OCI-LY1 (cell line): ENCODE measurements around the gene FETUB.

Experiments
- H2AFZ ChIP-seq: fragments of 200-600 bp; sonication (generic), shearing (Covaris generic); 2 replicates; pipeline ENCODE4 v1.6.0; 2014; ENCODE audit warnings: antibody characterized with exemption, mild to moderate bottlenecking, low read length
- H3F3A ChIP-seq: fragments of 200-600 bp; sonication (generic), shearing (Covaris generic); 2 replicates; pipeline ENCODE4 v1.6.0; 2014; ENCODE audit warnings: mild to moderate bottlenecking, antibody characterized with exemption, low read length, moderate library complexity; ENCODE audit not compliant: insufficient read depth
- H3K27ac ChIP-seq: fragments of 200-600 bp; sonication (generic); 2 replicates; pipeline ENCODE4 v1.5.1; 2014; ENCODE audit warnings: low read length, mixed run types, mild to moderate bottlenecking, low read depth; ENCODE audit not compliant: poor library complexity, severe bottlenecking
- H3K27me3 ChIP-seq: fragments of 200-600 bp; sonication (generic); 2 replicates; pipeline ENCODE4 v1.6.0; 2014; ENCODE audit warnings: antibody characterized with exemption, mild to moderate bottlenecking, low read length, moderate library complexity; ENCODE audit not compliant: insufficient read depth
- H3K36me3 ChIP-seq: fragments of 200-600 bp; sonication (generic); 2 replicates; pipeline ENCODE4 v1.6.1; 2014; ENCODE audit warnings: mild to moderate bottlenecking, antibody characterized with exemption, low read length, moderate library complexity, mixed read lengths; ENCODE audit not compliant: insufficient read depth
- H3K4me1 ChIP-seq: fragments of 200-600 bp; sonication (generic); 2 replicates; pipeline ENCODE4 v1.5.1; 2014; ENCODE audit warnings: mild to moderate bottlenecking, low read length, moderate library complexity; ENCODE audit not compliant: insufficient read depth, severe bottlenecking
- H3K4me2 ChIP-seq: fragments of 200-600 bp; sonication (generic), shearing (Covaris generic); 2 replicates; pipeline ENCODE4 v1.6.1; 2014; ENCODE audit warnings: low read length
- H3K4me3 ChIP-seq: fragments of 200-600 bp; sonication (generic); 2 replicates; pipeline ENCODE4 v1.5.1; 2014; ENCODE audit warnings: low read length, low read depth, mild to moderate bottlenecking, mixed read lengths; ENCODE audit not compliant: poor library complexity, severe bottlenecking
- H3K79me2 ChIP-seq: fragments of 200-600 bp; shearing (Covaris generic); 2 replicates; pipeline ENCODE4 v1.6.1; 2016; ENCODE audit warnings: mixed run types, low read length, mixed read lengths; ENCODE audit not compliant: insufficient read depth
- H3K9ac ChIP-seq: fragments of 200-600 bp; sonication (generic), shearing (Covaris generic); 2 replicates; pipeline ENCODE4 v1.6.1; 2014; ENCODE audit warnings: mild to moderate bottlenecking, low read length, mixed read lengths
- H3K9me2 ChIP-seq: fragments of 200-600 bp; sonication (generic), shearing (Covaris generic); 2 replicates; pipeline ENCODE4 v1.6.1; 2014; ENCODE audit warnings: low read depth, mild to moderate bottlenecking, low read length, mixed read lengths
- H3K9me3 ChIP-seq: fragments of 200-600 bp; shearing (Covaris generic); 2 replicates; pipeline ENCODE4 v1.6.1; 2014; ENCODE audit warnings: low read length, mixed read lengths
- H4K20me1 ChIP-seq: fragments of 200-600 bp; sonication (generic), shearing (Covaris generic); 2 replicates; pipeline ENCODE4 v1.6.0; 2016; ENCODE audit warnings: mild to moderate bottlenecking, low read length; ENCODE audit not compliant: insufficient read depth
- EZH2 ChIP-seq: fragments of 200-600 bp; sonication (generic), shearing (Covaris generic); IDR thresholded peaks from 2 replicates; pipeline ENCODE4 v1.8.0; 2017; ENCODE audit warnings: borderline replicate concordance, mixed run types, mild to moderate bottlenecking, antibody characterized with exemption, low read length, moderate library complexity, mixed read lengths
- TF ChIP-seq, protein P1 (sequence below): fragments of 200-600 bp; sonication (generic), shearing (Covaris generic); IDR thresholded peaks from 2 replicates; pipeline ENCODE4 v1.5.1; 2017; ENCODE audit warnings: mild to moderate bottlenecking, antibody characterized with exemption, low read length, moderate library complexity, mixed read lengths

FETUB gene

DNA sequence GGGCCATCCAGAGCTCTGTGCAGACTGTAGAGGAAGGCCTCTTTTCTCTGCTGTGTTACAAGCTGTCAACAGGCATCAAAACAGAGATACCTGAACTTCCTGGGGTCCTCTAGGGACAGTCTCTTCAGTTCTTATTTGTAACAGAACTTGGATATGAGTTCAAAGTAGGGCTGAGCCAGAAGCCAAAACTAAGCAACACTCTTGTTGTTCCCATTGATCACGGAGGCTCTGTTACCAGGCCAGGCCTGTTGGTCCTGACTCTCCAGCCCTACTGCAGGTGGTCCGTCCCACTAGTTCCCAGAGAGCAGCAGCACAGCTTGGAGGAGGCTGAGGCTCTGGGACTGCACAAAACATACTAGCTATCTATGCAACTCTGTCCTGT is 40.4 kb upstream of the FETUB start:
- H3K9me2 ChIP-seq: no peaks in the 10 kb centered on the region
- H3K27ac ChIP-seq: no peak overlapping the region
- H3K9me3 ChIP-seq: no peaks in the 10 kb centered on the region
- H3K4me2 ChIP-seq: no peak overlapping the region
- no peaks in the 10 kb centered on the region for H3K36me3 ChIP-seq
- H3K4me3 ChIP-seq: no peak overlapping the region
- no peaks in the 10 kb centered on the region for H3F3A ChIP-seq
- peaks cover under 1% of the 10 kb centered on the region for H3K4me1 ChIP-seq
- H2AFZ ChIP-seq: no peak overlapping the region
- TF ChIP-seq, protein P1, sequence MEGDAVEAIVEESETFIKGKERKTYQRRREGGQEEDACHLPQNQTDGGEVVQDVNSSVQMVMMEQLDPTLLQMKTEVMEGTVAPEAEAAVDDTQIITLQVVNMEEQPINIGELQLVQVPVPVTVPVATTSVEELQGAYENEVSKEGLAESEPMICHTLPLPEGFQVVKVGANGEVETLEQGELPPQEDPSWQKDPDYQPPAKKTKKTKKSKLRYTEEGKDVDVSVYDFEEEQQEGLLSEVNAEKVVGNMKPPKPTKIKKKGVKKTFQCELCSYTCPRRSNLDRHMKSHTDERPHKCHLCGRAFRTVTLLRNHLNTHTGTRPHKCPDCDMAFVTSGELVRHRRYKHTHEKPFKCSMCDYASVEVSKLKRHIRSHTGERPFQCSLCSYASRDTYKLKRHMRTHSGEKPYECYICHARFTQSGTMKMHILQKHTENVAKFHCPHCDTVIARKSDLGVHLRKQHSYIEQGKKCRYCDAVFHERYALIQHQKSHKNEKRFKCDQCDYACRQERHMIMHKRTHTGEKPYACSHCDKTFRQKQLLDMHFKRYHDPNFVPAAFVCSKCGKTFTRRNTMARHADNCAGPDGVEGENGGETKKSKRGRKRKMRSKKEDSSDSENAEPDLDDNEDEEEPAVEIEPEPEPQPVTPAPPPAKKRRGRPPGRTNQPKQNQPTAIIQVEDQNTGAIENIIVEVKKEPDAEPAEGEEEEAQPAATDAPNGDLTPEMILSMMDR: no peak
- no peak for TF ChIP-seq EZH2
- H4K20me1 ChIP-seq: no peaks in the 10 kb centered on the region
- H3K27me3 ChIP-seq: no peaks in the 10 kb centered on the region
- no peaks in the 10 kb centered on the region for H3K79me2 ChIP-seq
- H3K9ac ChIP-seq: no peak overlapping the region

DNA sequence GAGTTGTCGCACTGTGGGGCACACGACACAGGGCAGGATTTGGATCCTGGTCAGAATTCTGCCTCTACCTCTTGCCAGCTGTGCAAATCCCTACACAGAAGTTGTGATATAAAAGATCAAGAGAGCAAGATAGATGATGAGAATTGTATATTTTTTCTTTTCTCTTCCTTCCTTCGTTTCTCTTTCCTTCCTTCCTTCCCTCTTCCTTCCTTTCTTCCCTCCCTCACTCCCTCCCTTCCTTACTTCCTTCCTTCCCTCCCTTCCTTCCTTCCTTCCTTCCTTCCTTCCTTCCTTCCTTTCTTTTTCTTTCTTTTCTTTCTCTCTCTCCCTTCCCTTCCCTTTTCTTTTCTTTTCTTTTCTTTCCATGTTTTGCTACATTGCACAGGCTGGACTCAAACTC is 39.3 kb upstream of the FETUB start:
- H3K79me2 ChIP-seq: no peaks in the 10 kb centered on the region
- no peak overlapping the region for H3K9ac ChIP-seq

DNA sequence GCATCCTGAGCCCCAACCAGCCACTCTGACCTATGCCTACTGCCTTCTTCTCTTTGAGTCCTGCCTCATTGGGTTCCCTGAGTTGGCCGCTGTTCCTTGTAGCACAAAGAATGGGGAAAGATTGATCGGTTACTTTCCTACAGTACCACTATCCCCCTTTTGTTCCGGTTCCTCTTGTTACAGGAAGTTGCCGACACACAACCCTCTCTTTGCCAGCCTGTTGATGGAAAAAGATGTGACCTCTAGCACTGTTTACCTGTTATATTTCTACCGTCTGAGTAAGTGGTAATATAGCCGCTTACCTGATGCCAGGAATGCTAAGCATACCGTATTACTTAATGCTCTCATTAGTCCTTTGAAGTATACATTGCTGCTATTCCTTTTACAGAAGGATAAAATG is 37.0 kb upstream of the FETUB start:
- TF ChIP-seq, protein P1: no peak
- no peak for TF ChIP-seq EZH2
- H3K36me3 ChIP-seq: no peaks in the 10 kb centered on the region; the same call in 1 of the 2 replicates
- H3K9me2 ChIP-seq: no peaks in the 10 kb centered on the region
- no peaks in the 10 kb centered on the region for H3K79me2 ChIP-seq
- no peak overlapping the region for H3K4me3 ChIP-seq
- H4K20me1 ChIP-seq: no peaks in the 10 kb centered on the region
- no peaks in the 10 kb centered on the region for H3K27me3 ChIP-seq
- H3K9me3 ChIP-seq: no peaks in the 10 kb centered on the region
- H3K4me2 ChIP-seq: no peak overlapping the region
- no peak overlapping the region for H2AFZ ChIP-seq
- H3K4me1 ChIP-seq: no peaks in the 10 kb centered on the region
- no peaks in the 10 kb centered on the region for H3F3A ChIP-seq
- no peak overlapping the region for H3K9ac ChIP-seq
- H3K27ac ChIP-seq: no peak overlapping the region

More for the DNA sequence above, 39.3 kb upstream of the FETUB start:
- H3K4me2 ChIP-seq: no peak overlapping the region
- H3K4me1 ChIP-seq: no peaks in the 10 kb centered on the region
- no peak overlapping the region for H3K4me3 ChIP-seq
- no peaks in the 10 kb centered on the region for H3F3A ChIP-seq
- H3K9me3 ChIP-seq: no peaks in the 10 kb centered on the region
- H2AFZ ChIP-seq: no peak overlapping the region
- TF ChIP-seq EZH2: no peak
- TF ChIP-seq, protein P1: no peak
- no peaks in the 10 kb centered on the region for H4K20me1 ChIP-seq
- H3K36me3 ChIP-seq: no peaks in the 10 kb centered on the region; the same call in 1 of the 2 replicates
- no peaks in the 10 kb centered on the region for H3K9me2 ChIP-seq
- no peaks in the 10 kb centered on the region for H3K27me3 ChIP-seq
- H3K27ac ChIP-seq: no peak overlapping the region
